RPMI8226 (cell line): Measurements from ENCODE around the gene MYBPC1.
A peak's percentile ranks its signal among the peaks of the same experiment; 100 is the strongest.

Experiments used
- DNase-seq: peaks from one replicate; pipeline ENCODE4 v3.0.0-alpha.2; 2015

MYBPC1 gene

GRCh38 chr12:101604132-101604531 is 9.4 kb downstream of the MYBPC1 start:
- DNase-seq, result no peak

DNA sequence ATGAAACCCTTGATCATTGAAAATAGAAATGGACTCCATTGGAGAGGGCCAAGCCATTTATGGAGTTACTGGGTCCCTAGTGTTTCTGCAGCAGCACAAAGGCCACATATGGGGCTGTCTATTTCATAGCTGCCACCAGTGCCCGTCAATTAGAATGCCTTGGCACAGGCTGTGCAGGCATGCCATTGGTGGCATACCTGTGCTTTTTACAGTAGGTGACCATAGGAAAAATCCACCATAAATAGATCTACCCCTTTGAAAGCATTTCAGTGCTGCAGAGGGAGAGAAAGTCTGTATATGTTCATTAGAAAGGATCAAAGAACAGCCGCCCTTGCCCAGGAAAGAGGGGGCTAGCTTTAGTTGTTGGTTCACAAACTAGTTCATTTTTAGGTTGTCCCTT is 13.1 kb downstream of the MYBPC1 start:
- no peak for DNase-seq

DNA sequence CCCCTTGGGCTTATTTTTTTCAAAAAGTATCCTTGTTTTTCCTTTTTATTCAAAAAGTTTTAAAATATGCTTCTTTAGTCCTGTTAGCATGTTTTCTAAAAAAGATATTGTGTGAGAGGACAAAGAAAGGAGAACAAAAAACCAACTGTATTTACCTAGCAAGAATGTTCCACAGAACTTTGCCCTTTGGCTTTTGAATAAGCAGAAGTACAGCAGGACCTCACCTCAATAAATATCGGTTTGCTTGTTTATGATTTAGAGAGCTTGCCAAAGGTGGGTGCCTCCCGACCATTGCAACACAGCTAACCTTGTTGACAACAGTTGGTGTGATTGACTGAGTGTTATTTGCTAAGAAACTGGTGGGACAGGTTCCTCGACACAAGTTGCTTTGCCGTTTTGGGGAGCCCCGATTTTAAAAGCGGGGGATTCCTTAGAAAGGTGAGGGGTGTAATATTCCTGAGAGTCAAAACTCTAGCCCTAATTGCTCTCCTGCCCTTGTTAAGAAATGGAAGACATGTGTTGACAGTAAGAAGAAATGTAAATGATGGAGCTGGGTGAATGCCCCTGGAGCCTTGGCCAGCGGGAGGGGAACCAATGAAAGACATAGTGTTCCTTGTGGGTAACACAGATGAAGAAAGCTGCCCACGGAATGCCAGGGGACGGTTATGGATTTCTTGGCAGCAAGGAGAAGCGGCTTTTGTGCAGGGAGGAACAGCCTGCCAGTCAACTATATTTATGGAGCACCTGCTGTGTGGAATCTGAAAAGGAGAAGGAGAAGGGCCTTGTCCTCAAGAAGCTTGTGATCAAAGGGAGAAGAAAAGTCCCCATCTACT is 13.7 kb downstream of the MYBPC1 start:
- no peak for DNase-seq

DNA sequence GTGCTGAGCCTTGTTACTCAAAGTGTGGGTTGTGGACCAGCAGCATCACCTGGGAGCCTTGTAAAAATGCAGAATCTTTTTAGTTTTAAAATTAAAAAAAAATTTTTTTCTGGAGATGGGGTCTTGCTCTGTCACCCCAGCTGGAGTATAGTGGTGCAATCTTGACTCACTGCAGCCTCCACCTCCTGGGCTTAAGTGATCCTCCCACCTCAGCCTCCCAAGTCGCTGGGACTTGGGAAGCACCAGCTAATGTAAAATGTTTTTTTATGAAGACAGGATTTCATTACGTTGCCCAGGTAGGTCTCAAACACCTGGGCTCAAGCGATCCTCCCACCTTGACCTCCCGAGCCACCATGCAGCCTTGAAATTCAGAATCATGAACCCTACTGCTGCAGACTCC is 14.4 kb downstream of the MYBPC1 start:
- DNase-seq, result no peak

DNA sequence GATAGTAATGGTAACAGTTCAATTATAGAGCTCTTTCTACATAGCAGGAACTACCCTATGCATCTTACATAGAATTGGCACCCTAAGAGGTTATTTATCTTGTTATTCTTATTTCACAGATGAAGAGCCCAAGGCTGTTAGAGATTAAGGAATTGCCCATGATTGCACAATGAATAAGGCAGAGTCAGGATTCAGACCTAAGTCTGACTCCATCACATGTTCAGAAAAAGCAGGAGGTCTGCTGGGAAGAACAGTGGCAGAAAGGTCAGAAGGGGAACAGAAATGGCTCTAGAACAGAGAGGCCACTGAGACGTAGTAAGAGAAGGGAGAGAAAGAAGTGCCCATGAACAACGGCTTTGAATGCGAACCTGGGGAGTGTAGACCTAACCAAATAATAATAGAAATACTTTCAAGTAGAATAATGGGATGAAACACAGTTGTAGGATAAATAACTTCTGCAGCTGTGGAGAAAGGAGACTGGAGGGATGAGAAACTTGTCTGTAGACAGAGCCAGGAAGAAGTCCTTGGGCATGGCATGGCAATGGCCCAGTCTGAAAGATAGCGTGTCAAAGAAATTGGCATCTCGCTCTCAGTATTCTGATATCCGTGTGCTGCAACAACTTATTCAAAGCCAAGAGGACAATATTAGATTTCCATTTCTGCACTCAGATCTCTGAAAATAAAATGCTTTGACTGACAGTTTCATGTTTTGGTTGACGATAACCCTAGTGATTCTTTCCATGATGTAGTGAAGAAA is 17.6 kb downstream of the MYBPC1 start:
- no peak for DNase-seq

DNA sequence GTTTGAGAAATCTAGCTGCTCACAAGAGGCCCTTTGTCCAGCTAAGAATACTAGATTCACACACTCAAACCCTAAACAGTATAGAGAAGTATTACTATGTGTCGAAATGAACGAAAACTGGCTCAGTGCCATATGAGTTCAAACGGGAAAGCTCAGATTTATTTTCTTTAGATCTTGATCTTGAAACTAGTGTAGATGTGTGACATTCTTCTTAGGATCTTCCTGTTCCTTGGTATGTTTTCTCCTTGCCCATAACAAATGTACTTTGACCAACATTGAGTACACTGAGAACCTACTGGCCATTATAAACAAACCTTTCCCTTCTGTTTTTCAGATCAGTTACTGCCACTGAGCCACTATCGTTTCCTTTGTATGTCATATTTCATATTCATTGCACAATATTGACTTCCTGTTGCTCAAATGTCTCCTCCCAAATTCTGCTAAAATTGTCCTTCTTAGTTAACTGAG is 21.3 kb downstream of the MYBPC1 start:
- DNase-seq, result no peak

DNA sequence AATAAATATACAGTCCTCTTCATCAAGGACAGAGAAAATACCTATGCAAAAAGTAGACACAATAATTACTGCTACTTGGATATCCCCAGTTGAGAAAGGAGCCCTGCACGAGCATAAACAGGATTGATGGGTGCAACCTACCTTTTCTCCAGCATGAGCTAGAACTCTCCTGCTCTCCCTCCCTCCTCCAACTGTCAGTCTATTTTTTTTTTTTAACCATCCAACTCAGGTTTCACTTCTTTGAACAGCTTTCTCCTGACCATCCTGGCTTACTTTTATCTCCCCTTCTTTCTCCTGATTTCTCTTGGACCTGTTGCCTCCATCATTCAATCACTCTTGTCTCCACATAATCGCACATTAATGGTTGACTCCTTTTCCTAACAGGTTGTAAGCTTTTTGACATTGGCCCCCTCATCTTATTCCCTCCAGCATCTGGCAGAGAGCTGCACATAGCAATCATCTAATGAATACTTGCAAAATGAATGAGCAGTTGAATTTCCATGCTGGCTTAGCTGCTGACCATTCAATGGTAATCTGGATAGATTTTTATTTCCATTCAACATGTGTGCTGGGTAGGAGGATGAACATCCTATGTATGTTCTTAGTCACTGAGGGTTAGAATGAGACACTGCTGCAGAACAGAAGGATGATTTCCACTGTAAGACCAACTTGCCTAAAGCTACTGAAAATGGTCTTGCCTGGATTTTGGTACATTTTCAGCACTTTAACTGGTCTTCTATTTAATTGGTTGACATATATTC is 24.4 kb downstream of the MYBPC1 start:
- DNase-seq, result no peak

GRCh38 chr12:101619858-101620761 is 25.3 kb downstream of the MYBPC1 start:
- DNase-seq, result peak; percentile 44

DNA sequence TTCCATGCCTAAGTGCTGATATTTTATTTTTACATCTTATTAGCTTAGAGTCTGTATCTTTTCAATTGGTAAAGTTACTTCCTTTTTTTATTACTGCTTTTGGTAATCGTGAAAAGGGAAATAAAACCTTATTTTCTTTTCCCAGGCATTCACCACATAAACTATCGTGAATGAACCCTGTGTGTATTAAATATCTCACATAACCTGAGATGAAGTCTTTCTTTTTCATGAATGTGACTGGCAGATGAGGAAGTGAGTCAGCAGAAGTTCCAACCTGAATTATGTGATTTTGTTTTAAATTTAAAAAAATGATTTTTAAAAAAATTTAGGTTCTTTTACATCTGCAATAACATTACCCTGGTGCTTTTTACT is 26.0 kb downstream of the MYBPC1 start:
- DNase-seq, result no peak

GRCh38 chr12:101628676-101629075 is 33.9 kb downstream of the MYBPC1 start:
- no peak for DNase-seq

GRCh38 chr12:101634724-101635123 is 40.0 kb downstream of the MYBPC1 start:
- no peak for DNase-seq

DNA sequence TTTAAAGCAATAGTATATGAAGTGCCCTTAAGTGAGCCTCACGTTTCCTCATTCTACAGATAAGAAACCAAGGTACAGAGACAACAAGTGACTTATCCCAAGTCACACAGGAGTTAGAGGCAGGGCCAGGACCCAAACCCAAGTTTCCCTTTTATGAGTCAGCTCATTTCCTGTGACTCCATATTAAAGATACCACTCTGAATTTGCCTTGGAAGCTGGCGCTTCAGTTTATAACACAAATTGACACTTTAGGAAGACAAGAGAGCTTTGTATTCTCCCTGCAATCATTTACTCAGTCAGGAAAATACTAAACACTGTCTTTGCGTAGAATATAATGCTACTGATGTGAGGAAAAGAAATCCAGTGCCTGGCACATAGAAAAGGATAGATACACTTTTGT is 43.2 kb downstream of the MYBPC1 start:
- no peak for DNase-seq

- no peak for DNase-seq
Measured at GRCh38 chr12:101642115-101643067, 47.6 kb downstream of the MYBPC1 start.

GRCh38 chr12:101647711-101648110 is 52.9 kb downstream of the MYBPC1 start:
- no peak for DNase-seq

GRCh38 chr12:101648195-101648594 is 53.4 kb downstream of the MYBPC1 start:
- no peak for DNase-seq

DNA sequence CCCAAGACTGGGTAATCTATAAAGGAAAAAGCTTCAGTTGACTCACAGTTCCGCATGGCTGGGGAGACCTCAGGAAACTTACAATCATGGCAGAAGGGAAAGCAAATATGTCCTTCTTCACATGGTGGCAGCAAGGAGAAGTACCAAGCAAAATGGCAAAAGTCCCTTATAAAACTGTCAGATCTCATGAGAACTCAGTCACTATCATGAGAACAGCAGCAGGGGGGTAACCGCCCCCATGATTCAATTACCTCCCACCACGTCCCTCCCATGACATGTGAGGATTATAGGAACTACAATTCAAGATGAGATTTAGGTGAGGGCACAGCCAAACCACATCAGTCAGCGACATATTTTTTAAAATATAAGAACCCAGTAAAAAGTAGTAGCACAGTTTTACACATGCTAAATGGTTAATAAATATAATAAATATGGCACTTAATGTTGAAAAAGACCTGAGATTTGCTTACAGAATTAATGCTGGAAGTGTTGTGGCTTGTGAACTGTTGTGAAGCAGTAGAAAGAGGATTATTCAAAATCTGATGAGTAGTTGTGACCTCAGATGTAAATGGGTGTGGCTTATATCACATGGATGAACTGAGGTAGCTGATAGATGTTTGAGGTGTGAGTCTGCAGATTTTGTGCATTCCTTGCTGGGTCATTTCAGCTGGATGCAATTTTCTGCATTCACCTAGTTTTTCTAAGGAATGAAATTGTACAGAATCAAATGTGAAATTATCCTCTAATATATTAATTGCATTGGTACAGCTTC is 55.8 kb downstream of the MYBPC1 start:
- DNase-seq, result no peak

GRCh38 chr12:101653030-101653429 is 58.3 kb downstream of the MYBPC1 start:
- no peak for DNase-seq

GRCh38 chr12:101653503-101653902 is 58.7 kb downstream of the MYBPC1 start:
- DNase-seq, result no peak

DNA sequence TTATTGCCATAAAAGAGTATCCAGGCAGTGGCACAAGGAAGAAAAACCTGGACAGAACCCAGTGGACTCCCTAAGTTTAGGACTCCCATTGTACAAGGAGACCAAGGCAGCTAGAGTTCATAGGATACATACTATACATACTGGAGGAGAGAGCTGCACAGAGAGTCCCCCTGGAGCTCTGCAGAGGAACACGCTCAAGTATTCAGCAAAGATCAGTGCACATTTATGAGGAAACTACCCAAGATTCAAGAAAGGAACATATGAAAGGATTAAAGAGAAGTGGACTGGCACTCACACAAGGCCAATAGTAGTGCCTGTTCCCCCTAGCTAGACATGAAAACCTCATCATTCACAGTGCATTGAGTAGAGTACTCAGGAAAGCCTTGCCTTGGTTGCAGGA is 59.7 kb downstream of the MYBPC1 start:
- no peak for DNase-seq

- no peak for DNase-seq
Measured at GRCh38 chr12:101655393-101655792, 60.6 kb downstream of the MYBPC1 start.
